ENCODE measurements around the gene ACSL6.

- no peak for TF ChIP-seq POLR2A (IDR thresholded peaks at IDR 0.05; ENCODE audit: low read length)
- TF ChIP-seq JUN (IDR thresholded peaks at IDR 0.05): no peak
- TF ChIP-seq E2F6 (IDR thresholded peaks at IDR 0.05; ENCODE audit: borderline replicate concordance, low read depth): no peak
These were observed 11.3 kb upstream of the ACSL6 start for GRCh38 chr5:132022737-132023136.
